Esophagus muscularis mucosa (tissue), 3 donors: ENCODE results near the gene HID1.

Experiments used
- CTCF ChIP-seq, 3 experiments: fragments of 200-600 bp in 2 of 3; fragments of 450-650 bp in 1 of 3; sonication (generic) in 2 of 3; IDR thresholded peaks; one replicate each; pipeline ENCODE4 v1.5.1; 2017 to 2019; ENCODE audit warnings: antibody characterized with exemption in 3 of 3, mild to moderate bottlenecking in 2 of 3, moderate library complexity in 1 of 3
- POLR2AphosphoS5 ChIP-seq, 2 donors: sonication (generic); formaldehyde crosslinking; IDR thresholded peaks; one replicate each; pipeline ENCODE4 v1.6.1; 2017; ENCODE audit warnings: antibody characterized with exemption in 2 of 2

GRCh38 chr17:74972107-74972972 is at the start of gene HID1:
- TF ChIP-seq CTCF (IDR thresholded peaks at IDR 0.05) (no peak), POLR2AphosphoS5 (IDR thresholded peaks at IDR 0.05) (peak in 1 of 2 donors; percentile 6)
